Adrenal gland (tissue), 12 donors: Measurements from ENCODE around the gene CALR3. TPM values are rescaled to one million over a fixed set of nuclear protein-coding genes. Genes with fewer than 3 reads are reported as not detected.

Experiments
- DNase-seq, 7 donors: peaks; one replicate each; pipeline ENCODE4 v3.0.0-alpha.2; 2019 to 2020
- H3K27ac ChIP-seq, 5 donors: fragments of 200-600 bp; sonication (generic) in 4 of 5; 1 replicate in 3 of 5; 2 replicates in 2 of 5; pipeline versions ENCODE4 v1.5.1 to v1.8.0; 2016 to 2020; ENCODE audit warnings: mild to moderate bottlenecking in 1 of 5
- H3K27me3 ChIP-seq: fragments of 200-600 bp; 2 replicates; pipeline ENCODE4 v1.8.0; 2021
- H3K36me3 ChIP-seq, 2 donors: fragments of 200-600 bp; replicated peaks in 1 of 2; 1 replicate in 1 of 2; 2 replicates in 1 of 2; pipeline versions ENCODE4 v1.5.1 to v1.8.0; 2018 to 2022
- H3K4me1 ChIP-seq, 2 donors: fragments of 200-600 bp; replicated peaks in 1 of 2; 1 replicate in 1 of 2; 2 replicates in 1 of 2; pipeline versions ENCODE4 v1.5.1 to v1.8.0; 2018 to 2021
- H3K4me3 ChIP-seq, 4 donors: fragments of 200-600 bp; sonication (generic) in 3 of 4; one replicate each; pipeline ENCODE4 v1.5.1; 2016 to 2018
- H3K9me3 ChIP-seq, 3 donors: fragments of 200-600 bp; sonication (generic) in 1 of 3; replicated peaks in 1 of 3; 1 replicate in 2 of 3; 2 replicates in 1 of 3; pipeline versions ENCODE4 v1.5.1 to v1.8.0; 2016 to 2021
- POLR2A ChIP-seq, 2 donors: fragments of 450-650 bp; IDR thresholded peaks; one replicate each; pipeline ENCODE4 v1.6.1; 2017; ENCODE audit warnings: antibody characterized with exemption in 2 of 2, mild to moderate bottlenecking in 2 of 2, moderate library complexity in 1 of 2
- WGBS, 4 donors: extraction: QIAGEN DNeasy Blood & Tissue Kit in 2 of 4; methylation state at CpG; one replicate each; pipeline versions ENCODE4 v1.1.5 to v1.1.7; 2013 to 2017; 5-methylcytosine and 5-hydroxymethylcytosine counted together
- intact Hi-C, 2 donors: fragments of 100-400 bp; cut with DNase I; formaldehyde crosslinking; loops; one replicate each; pipeline versions ENCODE4 v1.14.1 to v1.15.0; 2022 to 2023
- polyA plus RNA-seq, 3 donors: library from polyadenylated mRNA; stranded (reverse); fragments of 200-250 nt in 2 of 3; fragments of 350-450 nt in 1 of 3; fragmentation: Illumina TruSeq in 1 of 3; extraction: RNeasy Lipid Tissue Mini Kit (QIAGEN cat#74804) in 1 of 3; gene quantifications; one replicate each; pipeline ENCODE4 v1.2.3, GENCODE V29; 2013 to 2014
- total RNA-seq, 9 donors: library from RNA; depleted of rRNA in 4 of 9; stranded (reverse); fragments of >200 nt in 4 of 9; fragments of 120-200 nt in 1 of 9; fragmentation: NEBNext Ultra II Directional in 1 of 9; extraction: Animal tissue kit (Norgen Biotek cat#: 25700) in 1 of 9; gene quantifications; one replicate each; pipeline versions ENCODE4 v1.1.0 to v1.2.4, GENCODE V29; 2013 to 2023
- TF ChIP-seq, protein P1 (sequence below), 6 experiments: fragments of 450-650 bp in 4 of 6; fragments of 200-600 bp in 2 of 6; sonication (generic) in 1 of 6; IDR thresholded peaks; 1 replicate in 5 of 6; 2 replicates in 1 of 6; pipeline versions ENCODE4 v1.5.1 to v1.8.0; 2016 to 2021; ENCODE audit warnings: antibody characterized with exemption in 6 of 6, mild to moderate bottlenecking in 2 of 6, moderate library complexity in 1 of 6
- donor health status: healthy with polysubstance abuse.
- donor health status: Bipolar disorder and iron deficiency.
- donor health status: DM: yes; HTN: yes; CAD: no.
- donor health status: DM: no; HTN: no; CAD: no.
- donor health status: DM: no; HTN: no; CAD: no.
- donor health status: DM: yes; HTN: yes; CAD: no.

Gene CALR3
- total and polyA plus RNA-seq, 12 donors, result 0.07 to 0.41 (median 0.14) TPM; not detected in 8

DNA sequence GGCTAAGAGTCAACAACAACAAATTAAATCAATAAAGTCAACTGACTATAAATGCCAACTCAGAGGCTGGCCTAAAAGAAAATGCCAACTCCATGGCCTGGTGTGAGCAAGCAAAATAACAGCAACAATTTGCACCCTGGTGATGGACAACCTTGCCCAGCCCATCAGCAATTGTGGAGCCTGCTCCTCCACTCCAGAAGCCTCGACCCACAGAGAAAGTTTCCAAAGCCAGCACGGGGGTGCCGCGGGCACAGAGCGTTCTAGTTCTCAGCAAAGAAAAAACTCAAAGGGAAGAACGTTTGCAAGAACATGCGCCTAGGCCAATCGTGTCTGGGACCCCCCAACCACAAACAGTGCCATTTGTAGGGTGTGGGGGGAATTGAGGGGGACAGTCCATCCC is 35.5 kb downstream of the CALR3 start:
- DNase-seq, result no peak
- WGBS, 4 donors, result 76 to 89% (median 86%) methylated on average over 8 of the region's 8 CpGs
- no peaks in the 10 kb centered on the region for H3K9me3 ChIP-seq
- peaks cover 39 to 54% of the 10 kb centered on the region in 2 donors for H3K4me1 ChIP-seq
- TF ChIP-seq, protein P1, sequence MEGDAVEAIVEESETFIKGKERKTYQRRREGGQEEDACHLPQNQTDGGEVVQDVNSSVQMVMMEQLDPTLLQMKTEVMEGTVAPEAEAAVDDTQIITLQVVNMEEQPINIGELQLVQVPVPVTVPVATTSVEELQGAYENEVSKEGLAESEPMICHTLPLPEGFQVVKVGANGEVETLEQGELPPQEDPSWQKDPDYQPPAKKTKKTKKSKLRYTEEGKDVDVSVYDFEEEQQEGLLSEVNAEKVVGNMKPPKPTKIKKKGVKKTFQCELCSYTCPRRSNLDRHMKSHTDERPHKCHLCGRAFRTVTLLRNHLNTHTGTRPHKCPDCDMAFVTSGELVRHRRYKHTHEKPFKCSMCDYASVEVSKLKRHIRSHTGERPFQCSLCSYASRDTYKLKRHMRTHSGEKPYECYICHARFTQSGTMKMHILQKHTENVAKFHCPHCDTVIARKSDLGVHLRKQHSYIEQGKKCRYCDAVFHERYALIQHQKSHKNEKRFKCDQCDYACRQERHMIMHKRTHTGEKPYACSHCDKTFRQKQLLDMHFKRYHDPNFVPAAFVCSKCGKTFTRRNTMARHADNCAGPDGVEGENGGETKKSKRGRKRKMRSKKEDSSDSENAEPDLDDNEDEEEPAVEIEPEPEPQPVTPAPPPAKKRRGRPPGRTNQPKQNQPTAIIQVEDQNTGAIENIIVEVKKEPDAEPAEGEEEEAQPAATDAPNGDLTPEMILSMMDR (IDR thresholded peaks at IDR 0.05), result no peak
- no peak for TF ChIP-seq POLR2A (IDR thresholded peaks at IDR 0.05)
- H3K27ac ChIP-seq, result no peak overlapping the region
- H3K27me3 ChIP-seq, result no peaks in the 10 kb centered on the region
- H3K4me3 ChIP-seq, result no peak overlapping the region
- intact Hi-C loops, result no loop called here
- H3K36me3 ChIP-seq, result no peaks in the 10 kb centered on the region

GRCh38 chr19:16459680-16460079 is 36.3 kb downstream of the CALR3 start:
- intact Hi-C loops, result no loop called here
- H3K4me3 ChIP-seq, result no peak overlapping the region
- no peak for TF ChIP-seq POLR2A (IDR thresholded peaks at IDR 0.05)
- TF ChIP-seq, protein P1 (IDR thresholded peaks at IDR 0.05), result no peak
- 87 to 97% (median 88%) methylated on average over 3 of the region's 3 CpGs for WGBS, 4 donors
- H3K36me3 ChIP-seq, result no peaks in the 10 kb centered on the region
- no peaks in the 10 kb centered on the region for H3K9me3 ChIP-seq
- no peak for DNase-seq
- H3K27ac ChIP-seq, result no peak overlapping the region
- H3K27me3 ChIP-seq, result no peaks in the 10 kb centered on the region
- peaks cover 43 to 59% of the 10 kb centered on the region in 2 donors for H3K4me1 ChIP-seq

DNA sequence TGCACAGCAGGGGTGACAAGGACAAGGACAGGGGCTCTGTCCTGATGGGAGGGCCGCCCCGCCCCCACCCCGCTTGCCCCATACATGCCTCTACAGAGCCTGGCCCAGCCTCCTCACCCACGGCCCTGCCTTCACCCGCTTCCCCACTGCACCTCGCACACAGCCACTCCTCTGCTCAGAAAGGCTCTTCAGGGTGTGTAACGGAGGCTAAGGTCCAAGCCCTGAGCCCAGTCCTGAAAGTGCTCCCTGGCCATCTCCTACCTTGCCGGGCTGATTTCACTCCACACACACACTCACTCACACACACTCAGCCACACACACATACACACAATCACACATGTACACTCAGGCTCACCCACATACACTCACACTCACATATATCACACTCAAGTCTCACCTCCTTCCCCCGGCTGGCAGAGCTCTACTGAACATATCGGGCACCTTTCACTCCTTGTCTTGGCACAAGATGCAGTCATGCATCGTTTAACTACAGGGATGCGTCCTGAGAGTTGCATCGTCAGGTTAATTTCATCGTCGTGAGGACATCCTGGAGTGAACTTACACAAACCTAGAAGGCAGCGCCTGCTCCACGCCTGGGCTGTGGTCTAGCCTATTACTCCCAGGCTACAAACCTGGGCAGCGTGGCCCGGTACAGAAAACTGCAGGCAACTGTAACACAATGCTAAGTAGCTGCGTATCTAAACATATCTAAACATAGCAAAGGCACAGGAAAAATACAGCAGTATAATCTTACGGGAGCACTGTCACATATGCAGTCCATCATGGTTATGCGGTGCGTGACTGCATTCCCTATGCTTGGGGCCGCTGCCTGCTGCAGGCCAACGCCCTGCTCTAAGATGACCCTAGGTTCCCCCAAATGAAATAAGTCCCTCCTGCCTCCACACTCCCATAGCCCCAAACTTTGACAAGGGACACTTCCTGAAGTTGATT is 37.3 kb downstream of the CALR3 start:
- Histone ChIP-seq H3K27me3 (no peaks in the 10 kb centered on the region), H3K4me3 (no peak overlapping the region), H3K36me3 (no peaks in the 10 kb centered on the region), H3K4me1 (peaks cover 45 to 59% of the 10 kb centered on the region in 2 donors), H3K27ac (peak overlapping the region in 3 of 5 donors; percentile 43 to 86 (median 51)), H3K9me3 (no peaks in the 10 kb centered on the region)
- no peak for TF ChIP-seq POLR2A (IDR thresholded peaks at IDR 0.05)
- TF ChIP-seq, protein P1 (IDR thresholded peaks at IDR 0.05), result no peak
- DNase-seq, result peak in 1 of 7 donors; percentile 48
- intact Hi-C loops, result no loop called here
- 72 to 78% (median 75%) methylated on average over 21 to 25 of the region's 25 CpGs for WGBS, 4 donors

DNA sequence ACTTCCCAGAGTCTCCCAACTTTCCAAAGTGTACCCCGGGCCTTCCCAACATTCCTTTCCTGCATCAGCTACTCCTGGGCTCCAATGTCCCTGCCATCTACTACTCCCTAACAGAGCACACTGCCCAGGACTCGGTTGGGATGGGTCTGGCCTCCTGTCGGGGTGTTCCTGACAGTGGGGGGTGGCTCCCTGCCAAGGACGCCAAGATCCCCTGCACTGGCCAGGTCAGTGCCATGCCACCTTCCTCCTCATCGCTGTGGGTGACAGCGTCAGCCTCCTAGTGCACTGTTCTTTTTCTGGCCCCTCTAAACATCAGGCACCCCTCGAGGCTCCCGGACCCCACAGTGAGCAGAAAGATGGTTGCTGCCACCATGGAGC is 38.0 kb downstream of the CALR3 start:
- WGBS, 4 donors, result 27 to 43% (median 32%) methylated on average over 6 to 8 of the region's 8 CpGs
- intact Hi-C loops, result no loop called here
- peaks cover 39 to 58% of the 10 kb centered on the region in 2 donors for H3K4me1 ChIP-seq
- no peaks in the 10 kb centered on the region for H3K27me3 ChIP-seq
- H3K4me3 ChIP-seq, result no peak overlapping the region
- H3K36me3 ChIP-seq, result no peaks in the 10 kb centered on the region
- peak overlapping the region in 4 of 5 donors; percentile 39 to 86 (median 47) for H3K27ac ChIP-seq
- no peaks in the 10 kb centered on the region for H3K9me3 ChIP-seq
- peak in 1 of 7 donors; percentile 42 for DNase-seq
- no peak for TF ChIP-seq POLR2A (IDR thresholded peaks at IDR 0.05)
- TF ChIP-seq, protein P1 (IDR thresholded peaks at IDR 0.05), result no peak
